ENCODE results near the gene CEACAM4. TPM values are rescaled to one million over a fixed set of nuclear protein-coding genes. Genes with fewer than 3 reads are reported as not detected.

CEACAM4 gene
- total and polyA plus RNA-seq, 2 of the 8 experiments (the other 6 are each of a cell fraction or from before 2014, with no cell fraction given): not detected

DNA sequence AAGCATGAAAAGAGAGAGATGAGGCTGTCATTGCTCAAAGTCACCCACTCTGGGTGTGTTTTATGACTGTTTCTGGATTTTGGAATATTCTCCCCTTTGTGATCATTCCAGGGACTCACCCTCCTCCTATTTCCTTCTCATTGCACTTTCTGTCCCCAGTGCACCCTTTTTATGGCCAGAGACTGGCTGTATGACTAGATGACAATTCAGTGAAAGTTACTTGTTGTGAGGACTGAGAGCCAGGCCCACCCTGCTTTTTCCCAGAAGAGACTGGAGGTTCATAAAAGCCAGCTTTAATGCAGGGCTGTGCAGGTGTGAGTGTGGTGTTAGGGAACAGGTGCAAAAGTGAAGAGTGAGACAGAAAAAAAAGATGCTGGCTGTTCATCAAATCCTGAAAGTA lies 43.9 kb upstream of the CEACAM4 start:
- no peaks in the 10 kb centered on the region for H3K36me3 ChIP-seq (ENCODE audit: control insufficient read depth in 2 of 4, insufficient read depth in 4 of 4, low read length in 3 of 4)
- no peaks in the 10 kb centered on the region; the same call in 1 of the 2 replicates for H3K79me1 ChIP-seq (ENCODE audit: low read depth, low read length)
- no peak overlapping the region for H3K4me3 ChIP-seq (ENCODE audit: extremely low read depth in 1 of 4, insufficient read depth in 2 of 4, low read depth in 3 of 4, low read length in 4 of 4)
- H3K4me2 ChIP-seq (ENCODE audit: insufficient read depth in 1 of 2, low read depth in 2 of 2, low read length in 2 of 2): no peak overlapping the region
- peaks cover 68 to 84% of the 10 kb centered on the region in 2 experiments for H3K9me3 ChIP-seq (ENCODE audit: insufficient read depth in 2 of 2, low read depth in 1 of 2, low read length in 1 of 2)
- H2BK20ac ChIP-seq (ENCODE audit: low read length): no peak overlapping the region
- H2BK5ac ChIP-seq (ENCODE audit: low read depth, low read length): no peak overlapping the region
- H3K56ac ChIP-seq (replicated peaks; ENCODE audit: insufficient read length, low read depth, low read length): no peak overlapping the region
- H3K4me1 ChIP-seq (replicated peaks in 1 of 4; ENCODE audit: control insufficient read depth in 3 of 4, insufficient read depth in 4 of 4, low read length in 3 of 4): no peaks in the 10 kb centered on the region
- H2BK12ac ChIP-seq (ENCODE audit: low read depth, low read length): no peak overlapping the region
- H2AFZ ChIP-seq (ENCODE audit: low read length): no peak overlapping the region
- no peak overlapping the region for H2BK120ac ChIP-seq (replicated peaks; ENCODE audit: low read depth, low read length)
- no peak overlapping the region for H4K91ac ChIP-seq (replicated peaks; ENCODE audit: insufficient read length, low read length)
- H4K5ac ChIP-seq (ENCODE audit: insufficient read length, low read depth, low read length): no peak overlapping the region
- no peak overlapping the region for H3K4ac ChIP-seq (replicated peaks; ENCODE audit: insufficient read length, low read depth, low read length)
- H3K18ac ChIP-seq (ENCODE audit: extremely low read depth, low read length): no peak overlapping the region
- no peak overlapping the region for H2BK15ac ChIP-seq (ENCODE audit: low read length)
- no peaks in the 10 kb centered on the region for H3K23me2 ChIP-seq (ENCODE audit: low read depth, low read length)
- DNase-seq (ENCODE audit: low read depth in 1 of 2, low spot score in 2 of 2) (no peak), FAIRE-seq (no peak)
- POLR2A ChIA-PET (ENCODE audit: partially characterized antibody): no interaction called here
- no peaks in the 10 kb centered on the region for H3K27me3 ChIP-seq (replicated peaks in 1 of 4; ENCODE audit: control insufficient read depth in 3 of 4, extremely low read depth in 1 of 4, insufficient read depth in 3 of 4, low read length in 3 of 4)
- CTCF ChIA-PET (ENCODE audit: partially characterized antibody): no interaction called here
- no peak overlapping the region for H4K8ac ChIP-seq (ENCODE audit: extremely low read depth, insufficient read depth, low read length)
- no peak overlapping the region for H3K9ac ChIP-seq (replicated peaks in 1 of 4; ENCODE audit: extremely low read depth in 1 of 4, low read depth in 3 of 4, low read length in 3 of 4)
- H3K23ac ChIP-seq (ENCODE audit: insufficient read length): no peak overlapping the region
- H3K27ac ChIP-seq (ENCODE audit: low read depth, low read length): no peak overlapping the region
- H3K14ac ChIP-seq (ENCODE audit: insufficient read length): no peak overlapping the region
- TF ChIP-seq EZH2 (IDR thresholded peaks at IDR 0.05; ENCODE audit: low read depth, low read length, severe bottlenecking) (no peak), KDM4A (IDR thresholded peaks at IDR 0.05; ENCODE audit: low read depth, low read length, severe bottlenecking) (no peak), TCF12 (IDR thresholded peaks at IDR 0.05; ENCODE audit: low read depth, low read length) (no peak), NANOG (IDR thresholded peaks at IDR 0.05; ENCODE audit: insufficient read depth, low read depth, low read length, poor library complexity, severe bottlenecking) (no peak), SP1 (IDR thresholded peaks at IDR 0.05; ENCODE audit: low read depth, low read length) (no peak), RFX5 (IDR thresholded peaks at IDR 0.05; ENCODE audit: borderline replicate concordance, low read depth, low read length) (no peak), SUZ12 (IDR thresholded peaks at IDR 0.05; ENCODE audit: low read length) (no peak), JUN (IDR thresholded peaks at IDR 0.05; ENCODE audit: low read depth, low read length) (no peak), NRF1 (IDR thresholded peaks at IDR 0.05; ENCODE audit: low read depth, low read length) (no peak), KDM5A (IDR thresholded peaks at IDR 0.05; ENCODE audit: low read length) (no peak), KDM1A (IDR thresholded peaks at IDR 0.05; ENCODE audit: borderline replicate concordance, low read length) (no peak), SP4 (IDR thresholded peaks at IDR 0.05; ENCODE audit: low read length) (no peak)
- TF ChIP-seq, protein P1, sequence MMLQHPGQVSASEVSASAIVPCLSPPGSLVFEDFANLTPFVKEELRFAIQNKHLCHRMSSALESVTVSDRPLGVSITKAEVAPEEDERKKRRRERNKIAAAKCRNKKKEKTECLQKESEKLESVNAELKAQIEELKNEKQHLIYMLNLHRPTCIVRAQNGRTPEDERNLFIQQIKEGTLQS (IDR thresholded peaks at IDR 0.05; ENCODE audit: insufficient read depth, low read depth, low read length): no peak
- no peaks in the 10 kb centered on the region for H4K20me1 ChIP-seq (replicated peaks in 1 of 2; ENCODE audit: control insufficient read depth in 1 of 2, insufficient read depth in 2 of 2, low read length in 2 of 2)
- no peaks in the 10 kb centered on the region for H3K79me2 ChIP-seq (ENCODE audit: control insufficient read depth in 1 of 2, insufficient read depth in 2 of 2, low read length in 2 of 2)
- no peak overlapping the region for H2AK5ac ChIP-seq (ENCODE audit: low read depth, low read length)
